Measurements from ENCODE around the gene AKAP5. TPM values are rescaled to one million over a fixed set of nuclear protein-coding genes. Genes with fewer than 3 reads are reported as not detected.
A peak's percentile ranks its signal among the peaks of the same experiment; 100 is the strongest.

The AKAP5 gene, protein sequence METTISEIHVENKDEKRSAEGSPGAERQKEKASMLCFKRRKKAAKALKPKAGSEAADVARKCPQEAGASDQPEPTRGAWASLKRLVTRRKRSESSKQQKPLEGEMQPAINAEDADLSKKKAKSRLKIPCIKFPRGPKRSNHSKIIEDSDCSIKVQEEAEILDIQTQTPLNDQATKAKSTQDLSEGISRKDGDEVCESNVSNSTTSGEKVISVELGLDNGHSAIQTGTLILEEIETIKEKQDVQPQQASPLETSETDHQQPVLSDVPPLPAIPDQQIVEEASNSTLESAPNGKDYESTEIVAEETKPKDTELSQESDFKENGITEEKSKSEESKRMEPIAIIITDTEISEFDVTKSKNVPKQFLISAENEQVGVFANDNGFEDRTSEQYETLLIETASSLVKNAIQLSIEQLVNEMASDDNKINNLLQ
- 0.52 and 1.4 TPM in 2 replicates for total RNA-seq (ENCODE audit: low replicate concordance)
- long read RNA-seq: 0 reads

DNA sequence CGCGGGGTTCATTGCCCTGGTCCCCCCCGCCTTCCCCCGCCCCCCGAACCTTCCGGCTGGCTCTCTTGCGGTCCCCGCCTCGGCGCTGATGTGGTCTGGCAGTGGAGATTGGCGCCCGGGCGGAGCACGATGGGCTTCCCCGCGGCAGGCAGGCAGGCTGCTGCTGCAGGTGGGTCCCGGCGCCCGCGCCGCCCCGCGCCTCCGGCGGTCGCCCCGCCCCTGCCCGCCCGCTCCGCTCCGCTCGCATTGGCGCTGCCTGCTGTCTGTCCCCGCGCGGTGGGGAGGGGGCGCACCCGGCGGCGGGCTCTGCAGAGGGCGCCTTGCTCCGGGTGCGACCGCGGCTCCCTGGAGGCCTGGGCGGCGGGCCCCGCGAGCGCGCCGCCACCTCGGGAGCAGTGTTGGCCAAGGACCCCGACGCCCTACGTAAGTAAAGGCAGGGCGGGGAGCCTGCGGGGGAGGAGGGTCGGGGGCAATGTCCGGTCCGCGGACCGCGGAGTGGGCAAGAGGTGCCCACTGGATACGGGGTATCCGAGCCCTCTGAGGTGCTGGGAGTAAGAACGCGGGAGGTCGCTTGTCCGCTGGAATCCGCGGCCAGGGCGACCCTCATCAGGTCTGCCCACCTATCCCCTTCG is at the start of gene AKAP5:
AKAP5 (plus strand) TSS at position 309 of the 632 bp plus-strand sequence. CDS start 2,896 bp downstream, outside the sequence.
- no peaks in the 10 kb centered on the region for H3K9me3 Mint-ChIP-seq
- TF ChIP-seq, protein P1, sequence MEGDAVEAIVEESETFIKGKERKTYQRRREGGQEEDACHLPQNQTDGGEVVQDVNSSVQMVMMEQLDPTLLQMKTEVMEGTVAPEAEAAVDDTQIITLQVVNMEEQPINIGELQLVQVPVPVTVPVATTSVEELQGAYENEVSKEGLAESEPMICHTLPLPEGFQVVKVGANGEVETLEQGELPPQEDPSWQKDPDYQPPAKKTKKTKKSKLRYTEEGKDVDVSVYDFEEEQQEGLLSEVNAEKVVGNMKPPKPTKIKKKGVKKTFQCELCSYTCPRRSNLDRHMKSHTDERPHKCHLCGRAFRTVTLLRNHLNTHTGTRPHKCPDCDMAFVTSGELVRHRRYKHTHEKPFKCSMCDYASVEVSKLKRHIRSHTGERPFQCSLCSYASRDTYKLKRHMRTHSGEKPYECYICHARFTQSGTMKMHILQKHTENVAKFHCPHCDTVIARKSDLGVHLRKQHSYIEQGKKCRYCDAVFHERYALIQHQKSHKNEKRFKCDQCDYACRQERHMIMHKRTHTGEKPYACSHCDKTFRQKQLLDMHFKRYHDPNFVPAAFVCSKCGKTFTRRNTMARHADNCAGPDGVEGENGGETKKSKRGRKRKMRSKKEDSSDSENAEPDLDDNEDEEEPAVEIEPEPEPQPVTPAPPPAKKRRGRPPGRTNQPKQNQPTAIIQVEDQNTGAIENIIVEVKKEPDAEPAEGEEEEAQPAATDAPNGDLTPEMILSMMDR (conservative IDR thresholded peaks at IDR 0.05): no peak
- peak within 1 kb of the TSS; percentile 91 for H3K4me3 Mint-ChIP-seq
- peaks cover 3% of the 10 kb centered on the region for H3K36me3 Mint-ChIP-seq
- H3K27me3 Mint-ChIP-seq: peaks cover 8% of the 10 kb centered on the region
- H3K27ac Mint-ChIP-seq: peak within 1 kb of the TSS; percentile 70
- peaks cover 9% of the 10 kb centered on the region for H3K4me1 Mint-ChIP-seq (ENCODE audit: unreplicated experiment)
- peak; percentile 83 for DNase-seq (ENCODE audit: extremely low spot score, unreplicated experiment)

DNA sequence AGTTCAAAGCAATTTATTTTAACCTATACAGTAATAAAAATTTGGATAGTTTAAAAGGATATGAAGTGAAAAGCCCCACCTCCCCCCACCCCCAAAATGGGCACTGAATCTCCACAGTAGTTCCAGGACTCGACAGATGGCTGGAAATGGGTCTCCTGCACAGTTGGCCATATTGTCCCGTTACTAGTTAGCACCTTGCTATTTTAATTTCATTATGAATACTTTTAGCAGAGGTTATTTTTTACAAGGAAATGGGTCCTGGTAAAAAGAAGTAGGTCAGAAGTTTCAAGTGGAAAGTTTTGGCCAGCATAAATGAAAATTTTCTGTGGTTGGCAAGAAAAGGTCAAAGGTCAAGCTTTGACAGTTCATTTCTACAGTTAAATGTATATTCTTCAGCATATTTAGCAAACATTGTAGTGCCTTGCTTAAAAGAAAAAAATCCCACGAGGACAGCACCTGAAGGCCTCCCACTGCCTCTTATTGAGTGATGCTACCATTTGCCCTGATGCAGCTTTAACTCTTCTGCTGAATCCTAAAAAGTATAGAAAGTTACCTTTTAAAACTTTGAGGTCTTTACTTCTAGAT is 48.9 kb upstream of the AKAP5 start:
- H3K36me3 Mint-ChIP-seq: peaks cover 41% of the 10 kb centered on the region
- no peak overlapping the region for H3K27ac Mint-ChIP-seq
- no peak for DNase-seq (ENCODE audit: extremely low spot score, unreplicated experiment)
- TF ChIP-seq, protein P1 (conservative IDR thresholded peaks at IDR 0.05): no peak
- H3K4me3 Mint-ChIP-seq: no peak overlapping the region
- H3K27me3 Mint-ChIP-seq: no peaks in the 10 kb centered on the region
- peaks cover 5% of the 10 kb centered on the region for H3K4me1 Mint-ChIP-seq (ENCODE audit: unreplicated experiment)
- no peaks in the 10 kb centered on the region for H3K9me3 Mint-ChIP-seq

DNA sequence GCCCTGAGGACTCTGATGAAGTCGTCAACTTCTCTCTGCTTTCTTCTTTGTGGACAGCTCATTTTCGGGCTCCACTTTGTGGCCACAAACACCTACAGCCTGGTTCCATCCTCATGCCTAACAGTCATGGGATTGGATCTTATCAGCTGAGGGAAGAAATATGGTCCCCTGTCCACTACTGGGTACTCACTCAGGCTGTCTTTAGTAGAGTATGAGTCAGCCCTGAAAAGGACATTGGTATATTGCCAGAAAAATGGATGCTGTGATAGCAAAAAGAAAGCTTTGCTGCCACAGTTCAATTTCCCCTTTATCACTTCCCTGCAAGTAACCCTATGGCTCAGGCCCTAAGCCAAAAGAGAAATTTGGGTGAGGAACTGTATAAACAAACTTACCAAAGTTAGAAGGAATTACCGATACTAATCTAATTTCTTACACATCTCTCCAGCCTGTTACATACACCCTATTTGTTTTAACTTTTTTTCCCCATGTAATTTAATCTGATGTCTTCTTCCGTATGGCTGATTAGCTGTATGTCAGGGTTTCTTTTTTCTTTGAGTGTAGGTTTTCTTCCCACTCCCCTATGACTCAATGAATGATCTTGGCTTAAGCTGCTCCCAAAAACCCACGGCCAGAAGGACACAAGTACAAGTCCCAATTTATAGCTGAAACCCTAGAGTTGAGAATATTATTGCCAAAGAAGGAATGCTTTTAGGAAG is 48.1 kb upstream of the AKAP5 start:
- no peak overlapping the region for H3K27ac Mint-ChIP-seq

DNA sequence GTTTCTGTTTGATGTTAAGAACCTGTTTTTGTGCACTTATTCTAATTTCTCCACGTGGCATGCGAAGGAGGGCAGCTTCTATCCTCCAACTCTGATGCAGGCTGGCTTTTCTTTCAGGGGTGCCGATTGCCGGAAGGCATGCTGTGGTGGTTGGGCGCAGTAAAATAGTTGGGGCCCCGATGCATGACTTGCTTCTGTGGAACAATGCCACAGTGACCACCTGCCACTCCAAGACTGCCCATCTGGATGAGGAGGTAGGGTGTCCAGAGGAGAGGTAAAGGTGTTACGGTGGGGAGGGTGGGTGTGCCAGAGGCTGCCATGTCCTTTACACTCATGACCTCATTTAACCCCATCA is 47.6 kb upstream of the AKAP5 start:
- Mint-ChIP-seq H3K27ac (no peak overlapping the region), H3K4me1 (ENCODE audit: unreplicated experiment) (peaks cover 5% of the 10 kb centered on the region), H3K9me3 (no peaks in the 10 kb centered on the region), H3K27me3 (no peaks in the 10 kb centered on the region), H3K4me3 (no peak overlapping the region), H3K36me3 (peaks cover 42% of the 10 kb centered on the region)
- DNase-seq (ENCODE audit: extremely low spot score, unreplicated experiment): no peak
- TF ChIP-seq, protein P1 (conservative IDR thresholded peaks at IDR 0.05): no peak

More for the DNA sequence above, 48.1 kb upstream of the AKAP5 start:
- Mint-ChIP-seq H3K27me3 (no peaks in the 10 kb centered on the region), H3K9me3 (no peaks in the 10 kb centered on the region), H3K36me3 (peaks cover 41% of the 10 kb centered on the region), H3K4me1 (ENCODE audit: unreplicated experiment) (peaks cover 5% of the 10 kb centered on the region), H3K4me3 (no peak overlapping the region)
- TF ChIP-seq, protein P1 (conservative IDR thresholded peaks at IDR 0.05): no peak
- no peak for DNase-seq (ENCODE audit: extremely low spot score, unreplicated experiment)

DNA sequence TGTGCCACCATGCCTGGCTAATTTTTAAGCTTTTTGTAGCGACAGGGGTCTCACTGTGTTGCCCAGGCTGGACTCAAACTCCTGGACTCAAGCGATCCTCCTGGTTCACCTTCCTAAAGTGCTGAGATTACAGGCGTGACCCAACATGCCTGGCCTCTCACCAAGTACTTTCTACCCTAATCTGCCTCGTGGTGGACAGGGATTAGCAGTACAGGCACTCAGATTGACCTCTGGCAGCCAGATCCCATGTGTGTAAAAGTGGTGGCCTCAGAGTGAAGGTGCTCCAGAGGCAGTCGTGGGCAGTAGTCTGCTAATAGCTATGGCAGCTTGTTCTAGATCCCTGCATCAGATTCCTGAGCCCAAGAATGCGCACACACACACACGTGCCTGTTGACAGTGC is 46.3 kb upstream of the AKAP5 start:
- H3K4me1 Mint-ChIP-seq (ENCODE audit: unreplicated experiment): peaks cover 5% of the 10 kb centered on the region
- TF ChIP-seq, protein P1 (conservative IDR thresholded peaks at IDR 0.05): no peak
- H3K27ac Mint-ChIP-seq: no peak overlapping the region
- H3K4me3 Mint-ChIP-seq: no peak overlapping the region
- no peak for DNase-seq (ENCODE audit: extremely low spot score, unreplicated experiment)
- peaks cover 49% of the 10 kb centered on the region for H3K36me3 Mint-ChIP-seq
- H3K9me3 Mint-ChIP-seq: no peaks in the 10 kb centered on the region
- no peaks in the 10 kb centered on the region for H3K27me3 Mint-ChIP-seq
